ENCODE data around the gene CPT1B. TPM values are rescaled to one million over a fixed set of nuclear protein-coding genes. Genes with fewer than 3 reads are reported as not detected.

The CPT1B gene
- total and polyA plus RNA-seq, 10 of the 15 experiments (the other 5 are each of a cell fraction or from before 2014, with no cell fraction given), result 3.5 to 54.0 (median 21.7) TPM

DNA sequence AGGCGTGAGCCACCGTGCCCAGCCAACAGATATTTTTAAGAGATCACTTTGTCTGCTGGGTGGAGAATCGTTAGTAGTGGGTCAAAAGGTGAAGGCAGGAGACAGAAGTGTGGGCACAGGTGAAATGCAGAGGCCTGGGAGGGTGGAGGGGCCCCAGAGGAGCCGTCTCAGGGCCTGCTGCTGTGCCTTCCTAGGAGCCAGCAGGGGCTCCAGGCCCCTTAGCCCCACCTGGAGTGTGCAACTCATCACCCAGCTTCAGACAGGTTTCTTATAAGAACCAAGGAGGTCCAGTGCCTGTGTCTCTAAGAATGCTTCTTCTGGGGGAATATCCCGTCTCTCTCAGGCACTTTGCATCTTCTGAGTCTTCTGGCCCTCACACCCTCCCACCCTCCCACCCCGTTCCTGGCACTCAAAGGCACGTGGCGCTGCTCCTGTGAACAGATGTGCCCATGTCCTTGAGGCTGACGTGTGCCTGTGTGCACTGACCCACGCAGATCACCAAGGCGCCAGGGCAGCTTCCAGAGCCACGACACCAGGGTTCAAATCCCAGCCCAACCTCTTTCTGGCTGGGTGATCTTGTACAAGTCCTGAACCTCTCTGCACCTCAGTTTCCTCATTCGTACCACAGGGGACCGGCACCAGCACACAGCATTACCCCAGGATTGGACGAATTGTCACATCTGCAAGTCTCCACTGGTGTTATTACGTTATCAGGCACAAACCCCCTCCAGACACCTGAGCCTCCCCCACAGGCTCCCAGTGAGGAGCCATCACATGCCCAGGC is 46.3 kb upstream of the CPT1B start:
- no peak for ATAC-seq
- in situ Hi-C loops (cut with MboI), result loop anchor here (5.0 kb wide), 1 partner anchor 97 kb away; the partner anchor contains the start of gene SCO2

More for the DNA sequence above, 46.3 kb upstream of the CPT1B start:
- Histone ChIP-seq H3K9me3 (replicated peaks; ENCODE audit: control insufficient read depth, insufficient read depth, low read length) (no peaks in the 10 kb centered on the region), H2AFZ (ENCODE audit: control insufficient read depth, low read depth, low read length) (no peak overlapping the region), H3K4me1 (ENCODE audit: control insufficient read depth, insufficient read depth, low read length) (peaks cover 33% of the 10 kb centered on the region), H3K27me3 (replicated peaks in 1 of 2; ENCODE audit: control insufficient read depth in 2 of 2, insufficient read depth in 2 of 2, low read length in 1 of 2) (no peaks in the 10 kb centered on the region), H3K79me2 (ENCODE audit: control insufficient read depth, insufficient read depth, low read length) (peaks cover 11% of the 10 kb centered on the region), H4K20me1 (ENCODE audit: control insufficient read depth, insufficient read depth) (no peaks in the 10 kb centered on the region), H3K36me3 (ENCODE audit: control insufficient read depth in 2 of 2, insufficient read depth in 2 of 2, low read length in 1 of 2) (no peaks in the 10 kb centered on the region; a peak in 2 of 4 replicates), H3K4me2 (ENCODE audit: control insufficient read depth, insufficient read depth) (no peak overlapping the region), H3K27ac (ENCODE audit: control insufficient read depth, insufficient read depth) (no peak overlapping the region), H3K9ac (ENCODE audit: control insufficient read depth, insufficient read depth, low read length) (no peak overlapping the region), H3K4me3 (no peak overlapping the region)
- FAIRE-seq (no peak), DNase-seq (ENCODE audit: low read depth, low spot score) (no peak)
- RAD21 ChIA-PET (ENCODE audit: unreplicated experiment), result no interaction called here
- CTCF ChIA-PET, result no interaction called here
- BruUV-seq (replicated peaks), result no TSS peak
- SMC1A ChIA-PET (ENCODE audit: uncharacterized antibody, unreplicated experiment), result no interaction called here
- intact Hi-C loops (cut with micrococcal nuclease; ENCODE audit: unreplicated experiment), result loop anchor here (5.0 kb wide), 3 partner anchors 68 to 382 kb away; no protein-coding TSS in a partner anchor
- TF ChIP-seq NR2F1 (conservative IDR thresholded peaks at IDR 0.05) (no peak), BACH1 (IDR thresholded peaks at IDR 0.05; ENCODE audit: borderline replicate concordance) (no peak)
- TF ChIP-seq, protein P1, sequence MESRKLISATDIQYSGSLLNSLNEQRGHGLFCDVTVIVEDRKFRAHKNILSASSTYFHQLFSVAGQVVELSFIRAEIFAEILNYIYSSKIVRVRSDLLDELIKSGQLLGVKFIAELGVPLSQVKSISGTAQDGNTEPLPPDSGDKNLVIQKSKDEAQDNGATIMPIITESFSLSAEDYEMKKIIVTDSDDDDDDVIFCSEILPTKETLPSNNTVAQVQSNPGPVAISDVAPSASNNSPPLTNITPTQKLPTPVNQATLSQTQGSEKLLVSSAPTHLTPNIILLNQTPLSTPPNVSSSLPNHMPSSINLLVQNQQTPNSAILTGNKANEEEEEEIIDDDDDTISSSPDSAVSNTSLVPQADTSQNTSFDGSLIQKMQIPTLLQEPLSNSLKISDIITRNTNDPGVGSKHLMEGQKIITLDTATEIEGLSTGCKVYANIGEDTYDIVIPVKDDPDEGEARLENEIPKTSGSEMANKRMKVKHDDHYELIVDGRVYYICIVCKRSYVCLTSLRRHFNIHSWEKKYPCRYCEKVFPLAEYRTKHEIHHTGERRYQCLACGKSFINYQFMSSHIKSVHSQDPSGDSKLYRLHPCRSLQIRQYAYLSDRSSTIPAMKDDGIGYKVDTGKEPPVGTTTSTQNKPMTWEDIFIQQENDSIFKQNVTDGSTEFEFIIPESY (IDR thresholded peaks at IDR 0.05), result no peak
- 72% methylated on average over 11 of the region's 16 CpGs for WGBS (ENCODE audit: insufficient coverage, insufficient replicate concordance, low lambda C conversion rate, missing lambda C conversion rate)
- POLR2A ChIA-PET, result no interaction called here
